Cardiac fibroblast (primary cell): ENCODE results near the gene FHAD1.
"Not testable (repeated sequence)": the region's sequence is repeated elsewhere in the genome, so short reads cannot be mapped to it uniquely, and the experiment has no call there.

Source experiments
- DNase-seq, 2 donors: peaks; one replicate each; pipeline versions ENCODE4 v3.0.0 to v3.0.0-alpha.2; 2010; ENCODE audit warnings: low read depth in 2 of 2
- H3K4me3 ChIP-seq, 2 donors: replicated peaks in 1 of 2; 1 replicate in 1 of 2; 2 replicates in 1 of 2; pipeline ENCODE4 v1.5.1; 2011; ENCODE audit warnings: low read depth in 2 of 2, low read length in 2 of 2, mild to moderate bottlenecking in 2 of 2, moderate library complexity in 1 of 2
- CTCF ChIP-seq: IDR thresholded peaks from one replicate; pipeline ENCODE4 v1.5.1; 2011; ENCODE audit warnings: low read depth, mild to moderate bottlenecking, low read length, inconsistent platforms

Gene FHAD1

GRCh38 chr1:15431571-15431948, 184.5 kb downstream of the FHAD1 start:
- no peak for DNase-seq
- TF ChIP-seq CTCF, result no peak
- H3K4me3 ChIP-seq, result no peak overlapping the region

- DNase-seq, result no peak
- no peak for TF ChIP-seq CTCF
- H3K4me3 ChIP-seq, result no peak overlapping the region
Observed at GRCh38 chr1:15432324-15432723, 185.3 kb downstream of the FHAD1 start.

GRCh38 chr1:15433471-15433870, 186.4 kb downstream of the FHAD1 start:
- H3K4me3 ChIP-seq, result no peak overlapping the region
- no peak for TF ChIP-seq CTCF
- DNase-seq, result no peak

GRCh38 chr1:15434739-15435138, 187.7 kb downstream of the FHAD1 start:
- H3K4me3 ChIP-seq, result not testable (repeated sequence)
- DNase-seq, result peak; percentile 49 to 80

GRCh38 chr1:15435239-15436077, 188.4 kb downstream of the FHAD1 start:
- H3K4me3 ChIP-seq, result no peak overlapping the region
- no peak for TF ChIP-seq CTCF
- DNase-seq, result no peak

- TF ChIP-seq CTCF, result no peak
- DNase-seq, result no peak
- no peak overlapping the region for H3K4me3 ChIP-seq
Observed at GRCh38 chr1:15436881-15437442, 189.9 kb downstream of the FHAD1 start.

- H3K4me3 ChIP-seq, result no peak overlapping the region
- no peak for TF ChIP-seq CTCF
- DNase-seq, result no peak
Observed at GRCh38 chr1:15439325-15439724, 192.3 kb downstream of the FHAD1 start.
